GM19324 (cell line): ENCODE measurements around the gene ACKR3.

Experiments used
- ATAC-seq: cut with Tn5 transposase; IDR thresholded peaks from one replicate; pipeline ENCODE4 v1.9.1; 2021; ENCODE audit warnings: mild to moderate bottlenecking, moderate library complexity; ENCODE audit not compliant: unreplicated experiment, low FRiP score

Gene ACKR3

DNA sequence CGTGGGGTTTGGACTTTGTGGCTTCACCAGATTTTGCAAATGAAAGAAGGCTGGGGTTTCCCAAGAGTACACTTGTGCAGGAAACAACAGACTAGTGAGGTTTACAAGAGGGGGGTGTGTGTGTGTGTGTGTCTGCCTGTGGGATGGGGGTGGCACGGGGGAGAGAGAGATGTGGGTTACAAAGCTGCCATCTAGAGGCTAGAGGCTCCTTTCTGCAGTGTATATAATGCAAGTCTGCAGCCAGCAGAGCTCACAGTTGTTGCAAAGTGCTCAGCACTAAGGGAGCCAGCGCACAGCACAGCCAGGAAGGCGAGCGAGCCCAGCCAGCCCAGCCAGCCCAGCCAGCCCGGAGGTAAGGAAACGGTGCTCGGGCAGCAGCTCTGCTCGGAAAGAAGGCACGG lies at the start of gene ACKR3:
Gene ACKR3, plus strand, starts transcription at position 253 of the 401 bp plus-strand sequence. CDS start 10,641 bp downstream, outside the sequence.
- peak; percentile 76 for ATAC-seq

- ATAC-seq: no peak
Observed at GRCh38 chr2:236521556-236521955, 48.1 kb upstream of the ACKR3 start.

GRCh38 chr2:236523249-236523648 lies 46.4 kb upstream of the ACKR3 start:
- ATAC-seq: no peak

- ATAC-seq: no peak
Observed at GRCh38 chr2:236525411-236525997, 44.1 kb upstream of the ACKR3 start.

- no peak for ATAC-seq
Observed at GRCh38 chr2:236526455-236527158, 43.0 kb upstream of the ACKR3 start.

GRCh38 chr2:236527159-236527630 lies 42.4 kb upstream of the ACKR3 start:
- no peak for ATAC-seq

DNA sequence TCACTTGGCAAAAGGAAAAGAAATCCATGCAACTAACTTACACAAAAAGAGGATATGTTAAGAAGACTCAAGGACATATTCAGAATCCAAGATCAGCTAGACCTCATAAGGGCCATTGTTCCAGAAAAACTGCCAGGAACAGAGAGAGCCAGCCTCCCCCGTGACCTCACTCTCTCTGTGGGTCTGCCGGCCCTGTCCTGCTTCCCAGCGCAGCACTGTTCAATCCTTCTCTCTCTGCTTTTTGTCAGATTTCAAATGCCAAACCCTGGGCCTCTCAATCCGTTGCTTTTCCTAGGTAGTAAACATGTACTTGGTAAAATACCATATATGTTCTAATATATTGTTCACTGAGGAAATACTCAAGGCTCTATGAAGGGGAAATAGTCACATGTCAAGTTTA lies 40.0 kb upstream of the ACKR3 start:
- ATAC-seq: no peak

DNA sequence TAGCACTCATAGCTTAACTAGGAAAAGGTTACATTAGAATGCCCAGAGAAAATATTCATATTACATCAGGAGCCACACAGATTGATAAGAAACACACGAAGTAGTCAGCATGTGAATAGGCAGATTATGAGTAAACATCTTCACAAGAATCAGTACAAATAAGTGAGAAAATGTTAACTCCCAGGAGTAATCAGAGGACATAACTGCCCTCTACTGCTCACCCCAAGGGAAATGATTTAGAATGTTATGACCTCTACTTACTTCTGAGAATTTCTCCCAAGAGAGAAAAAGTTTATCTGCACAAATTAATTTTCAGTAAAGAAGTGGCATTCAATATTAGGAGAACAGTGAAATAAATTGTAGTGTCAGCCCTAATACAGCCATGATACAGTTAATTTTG lies 39.1 kb upstream of the ACKR3 start:
- ATAC-seq: no peak

DNA sequence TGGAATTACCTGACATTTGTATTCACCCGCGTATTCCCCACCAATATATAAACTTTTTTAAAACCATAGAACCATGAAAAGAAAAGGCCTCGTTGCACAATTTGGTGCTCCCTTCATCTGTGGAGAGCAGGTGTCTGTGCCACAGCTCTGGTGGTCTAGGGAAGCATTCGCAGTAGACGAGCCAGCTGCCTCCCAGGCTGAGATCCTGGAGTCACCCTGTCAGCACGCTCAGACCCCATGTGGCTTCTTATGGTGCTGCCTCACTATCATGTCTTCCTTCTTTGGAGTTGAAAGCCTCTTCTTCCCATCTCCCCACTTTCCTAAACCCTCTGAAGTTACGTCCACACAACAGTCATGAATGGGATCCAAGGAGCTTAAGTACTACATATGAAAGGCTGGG lies 38.4 kb upstream of the ACKR3 start:
- ATAC-seq: no peak

DNA sequence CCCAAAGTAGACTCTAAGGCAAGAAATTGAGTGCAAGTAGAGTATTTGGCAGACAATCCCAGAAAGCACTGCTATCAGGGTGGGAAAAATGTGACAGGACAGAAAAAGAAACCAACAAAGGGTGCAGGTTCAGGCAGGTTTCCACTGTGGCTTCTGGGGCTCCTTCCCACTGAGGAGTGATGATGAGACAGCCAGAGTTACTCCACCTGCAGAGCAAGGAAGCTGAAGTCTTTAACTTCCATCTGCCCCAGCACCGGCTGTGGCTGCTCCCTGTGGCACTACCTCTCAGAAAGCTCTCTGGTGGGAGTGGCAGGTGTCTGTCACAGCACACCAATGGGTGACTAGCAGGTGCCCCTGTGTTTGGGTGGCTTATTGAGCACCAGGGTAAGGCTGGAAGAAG lies 37.6 kb upstream of the ACKR3 start:
- ATAC-seq: no peak

DNA sequence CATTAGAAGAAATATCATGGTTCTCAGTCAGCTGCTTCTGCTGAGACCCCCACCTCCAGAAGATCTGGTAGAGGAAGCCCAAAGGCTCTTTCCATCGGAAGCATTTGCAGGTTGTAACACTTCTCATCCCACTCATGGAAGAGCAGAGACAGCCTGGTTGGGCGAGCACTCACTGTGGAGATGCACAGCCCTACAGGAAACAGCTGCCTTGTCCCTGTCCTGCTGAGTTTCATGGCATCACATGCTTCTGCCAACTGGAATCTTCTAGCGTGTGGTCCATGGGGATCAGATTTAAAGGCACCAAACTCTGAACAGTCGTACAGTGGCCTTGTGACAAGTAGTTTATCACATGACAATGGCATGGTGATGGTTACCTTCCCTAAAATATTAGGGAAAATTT lies 36.3 kb upstream of the ACKR3 start:
- no peak for ATAC-seq

DNA sequence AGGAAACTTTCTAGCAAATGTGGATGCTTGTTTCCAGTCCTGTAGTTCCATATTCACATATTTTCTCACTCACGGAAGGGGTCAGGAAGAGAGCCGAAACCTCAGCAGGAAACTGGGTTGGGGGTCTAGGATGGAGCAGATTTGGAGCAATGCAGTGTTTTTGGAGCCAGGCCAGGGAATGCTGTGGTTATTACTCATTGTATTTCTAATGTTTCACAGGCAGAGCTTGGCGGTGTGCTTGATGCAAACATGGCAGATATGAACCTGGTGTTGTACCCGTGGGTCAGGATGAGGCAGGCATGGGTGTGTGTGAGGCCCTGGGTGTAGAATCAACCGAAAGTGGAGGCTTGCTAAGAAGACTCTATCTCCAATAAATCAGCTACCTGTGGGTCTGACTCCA lies 34.6 kb upstream of the ACKR3 start:
- ATAC-seq: no peak

GRCh38 chr2:236536727-236537398 lies 32.8 kb upstream of the ACKR3 start:
- ATAC-seq: peak; percentile 69

GRCh38 chr2:236538242-236538641 lies 31.4 kb upstream of the ACKR3 start:
- no peak for ATAC-seq

DNA sequence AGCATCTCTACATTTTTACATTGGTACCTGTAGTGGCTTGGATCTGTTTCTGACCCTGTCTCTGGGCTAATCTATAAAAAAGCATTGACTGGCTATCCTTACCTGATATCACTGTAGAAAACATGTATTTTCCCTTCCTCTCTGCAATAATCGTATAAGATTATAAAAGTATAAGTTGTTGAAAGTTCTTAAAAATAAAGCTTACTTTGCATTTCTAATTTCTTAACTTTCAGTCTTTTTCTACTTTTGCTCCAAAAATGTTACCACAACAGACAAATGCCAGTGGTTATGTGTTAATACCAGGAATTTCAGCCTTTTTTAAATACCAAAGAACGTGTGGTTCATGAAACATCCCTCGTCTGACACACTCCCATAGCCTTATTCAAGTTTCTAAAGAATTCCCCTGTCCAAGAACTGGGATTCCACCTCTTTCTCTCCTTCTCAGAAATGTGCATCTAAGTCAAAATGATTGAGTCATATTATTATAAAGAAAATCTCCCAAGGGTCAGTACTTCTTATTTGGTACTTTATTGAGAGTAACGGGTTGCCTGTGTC lies 28.5 kb upstream of the ACKR3 start:
- no peak for ATAC-seq

DNA sequence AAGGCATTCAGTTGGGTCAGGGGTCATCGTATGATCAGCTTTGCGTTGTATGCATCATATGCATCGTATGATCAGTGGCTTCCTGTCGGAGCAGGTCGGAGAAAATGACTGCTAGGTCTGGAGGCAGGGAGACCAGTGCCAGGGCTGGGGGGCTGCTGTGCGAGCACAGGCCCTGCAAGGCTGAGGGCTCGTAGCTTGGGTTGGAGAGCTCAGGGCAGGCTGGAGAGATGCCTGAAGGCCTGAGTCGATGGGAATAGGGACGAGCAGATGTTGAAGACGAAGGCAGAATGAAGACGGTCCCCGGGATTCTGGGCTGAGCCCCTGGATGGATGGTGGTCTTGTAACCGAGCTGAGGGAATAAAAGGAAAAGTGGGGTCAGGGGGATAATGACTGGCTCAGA lies 25.3 kb upstream of the ACKR3 start:
- no peak for ATAC-seq

DNA sequence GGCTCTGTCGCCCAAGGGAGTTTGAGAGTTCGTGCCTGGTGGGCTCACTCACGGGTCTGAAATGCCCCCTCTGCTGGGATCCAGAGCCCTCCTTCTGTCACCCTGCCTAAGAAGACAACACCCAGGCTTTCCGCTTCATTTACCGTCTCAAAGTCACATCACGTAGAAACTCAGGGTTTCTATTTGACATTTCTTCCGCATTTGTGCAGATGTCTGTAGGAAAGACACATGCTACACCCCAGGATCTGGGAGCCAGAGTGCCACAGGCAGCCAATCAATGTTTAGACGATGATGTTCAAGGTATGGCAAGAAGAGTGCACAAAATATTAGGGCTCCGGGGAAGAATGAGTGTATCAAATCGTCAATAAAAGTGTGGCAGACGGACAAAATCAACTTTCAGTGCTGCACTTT lies 24.4 kb upstream of the ACKR3 start:
- no peak for ATAC-seq

GRCh38 chr2:236545814-236546480 lies 23.7 kb upstream of the ACKR3 start:
- ATAC-seq: peak; percentile 58

- ATAC-seq: no peak
Observed at GRCh38 chr2:236546561-236547002, 23.0 kb upstream of the ACKR3 start.

DNA sequence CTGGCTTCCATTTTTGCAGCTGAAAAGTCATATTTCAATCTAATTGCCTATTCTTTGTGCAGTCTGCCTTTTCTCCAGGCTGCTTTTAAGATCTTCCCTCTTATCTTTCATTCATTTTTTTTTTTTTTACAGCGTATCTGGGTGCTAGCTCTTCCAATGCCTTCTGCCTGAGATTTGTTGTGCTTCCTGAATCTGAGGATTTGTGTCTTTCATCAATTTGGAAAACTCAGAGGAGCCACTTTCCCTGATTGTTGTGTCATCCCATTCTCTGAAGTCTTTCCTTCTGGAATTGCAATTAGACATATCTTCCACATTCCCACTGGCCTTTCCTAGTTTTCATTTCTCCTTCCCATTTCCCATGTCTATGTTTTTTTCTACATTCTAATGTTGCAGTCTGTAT lies 21.9 kb upstream of the ACKR3 start:
- ATAC-seq: no peak
